Activated CD8-positive, alpha-beta memory T cell treated with anti-CD3 and anti-CD28 coated beads, Interleukin-2, amount 50 U/mL, for 24 hours (primary cell): ENCODE results near the gene PEX19.
A peak's percentile ranks its signal among the peaks of the same experiment; 100 is the strongest.

Experiments used
- DNase-seq: peaks from one replicate; pipeline ENCODE4 v3.0.0-alpha.2; 2020; ENCODE audit errors: extremely low read depth

The PEX19 gene

DNA sequence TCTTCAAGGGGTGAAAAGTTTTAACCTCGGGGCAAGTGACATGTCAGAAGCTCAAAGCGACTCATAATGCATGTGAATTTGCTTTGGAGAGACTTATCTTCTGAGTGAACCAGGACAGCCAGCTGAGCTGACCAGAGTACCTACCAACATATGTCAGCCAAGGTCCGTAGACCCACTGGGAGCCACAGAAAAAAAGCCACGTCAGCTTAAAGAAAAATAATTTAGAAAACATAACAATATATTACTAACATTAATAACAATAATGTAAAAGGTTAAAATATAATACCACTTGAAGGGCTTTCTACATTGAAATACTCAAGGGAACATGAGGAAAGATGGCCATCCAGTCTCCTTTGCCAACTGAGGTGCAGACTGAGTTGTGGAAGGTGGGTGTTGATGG lies 6.9 kb downstream of the PEX19 start:
- DNase-seq, result no peak

DNA sequence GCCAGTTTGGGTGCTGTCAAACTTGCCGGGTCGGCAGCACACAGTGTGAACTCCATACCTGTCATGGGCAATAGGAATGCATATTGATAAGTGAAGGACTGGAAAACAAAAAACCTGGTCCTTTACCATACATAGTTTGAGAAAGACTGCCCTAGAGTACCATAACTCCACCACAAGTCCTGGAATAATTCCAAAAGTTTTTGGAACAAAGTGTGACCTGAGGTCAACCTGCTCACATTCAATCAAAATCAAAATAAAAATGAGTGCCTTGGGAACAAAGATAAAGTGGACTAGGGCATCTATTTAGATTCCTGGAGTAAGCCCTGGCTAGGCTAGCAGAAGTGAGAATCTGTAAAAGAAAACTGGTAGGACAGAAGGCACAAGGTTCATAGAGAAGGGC lies 7.6 kb downstream of the PEX19 start:
- DNase-seq, result no peak

DNA sequence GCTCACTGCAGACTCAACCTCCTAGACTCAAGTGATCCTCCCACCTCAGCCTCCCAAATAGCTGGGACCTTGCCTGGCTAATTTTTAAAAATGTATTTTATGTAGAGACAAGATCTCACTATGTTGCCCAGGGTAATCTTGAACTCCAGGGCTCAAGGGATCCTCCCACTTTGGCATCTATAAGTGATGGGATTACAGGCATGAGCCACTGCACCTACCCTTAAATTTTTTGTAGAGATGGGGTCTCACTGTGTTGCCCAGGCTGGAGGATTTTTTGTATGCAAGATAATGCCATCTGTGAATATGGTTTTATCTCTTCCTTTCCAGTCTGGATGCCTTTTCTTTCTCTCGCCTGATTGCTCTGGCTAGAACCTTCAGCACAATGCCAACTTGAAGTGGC lies 13.9 kb downstream of the PEX19 start:
- no peak for DNase-seq

DNA sequence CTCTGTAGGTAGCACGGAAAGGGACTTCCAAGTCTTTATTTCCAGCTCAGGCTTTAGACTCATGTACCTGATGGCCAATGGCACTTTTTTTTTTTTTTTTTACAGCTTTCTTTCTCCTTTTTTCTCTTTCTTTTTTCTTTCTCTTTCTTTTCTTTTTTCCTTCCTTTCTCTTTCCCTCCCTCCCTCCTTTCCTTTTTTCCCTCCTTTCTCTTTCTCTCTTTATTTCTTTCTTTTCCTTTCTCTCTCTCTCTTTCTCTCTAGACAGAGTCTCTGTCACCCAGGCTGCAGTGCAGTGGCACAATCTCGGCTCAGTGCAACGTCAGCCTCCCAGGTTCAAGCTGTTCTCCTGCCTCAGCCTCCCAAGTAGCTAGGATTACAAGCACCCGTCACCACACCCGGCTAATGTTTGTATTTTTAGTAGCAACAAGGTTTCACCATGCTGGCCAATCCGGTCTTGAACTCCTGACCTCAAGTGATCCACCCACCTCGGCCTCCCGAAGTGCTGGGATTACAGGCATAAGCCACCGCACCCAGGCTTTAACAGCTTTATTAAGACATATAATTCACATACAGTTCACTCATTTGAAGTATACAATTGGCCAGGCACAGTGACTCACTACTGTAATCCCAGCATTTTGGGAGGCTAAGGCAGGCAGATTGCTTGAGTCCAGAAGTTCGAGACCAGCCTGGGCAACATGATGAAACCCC lies 17.5 kb downstream of the PEX19 start:
- DNase-seq, result no peak

DNA sequence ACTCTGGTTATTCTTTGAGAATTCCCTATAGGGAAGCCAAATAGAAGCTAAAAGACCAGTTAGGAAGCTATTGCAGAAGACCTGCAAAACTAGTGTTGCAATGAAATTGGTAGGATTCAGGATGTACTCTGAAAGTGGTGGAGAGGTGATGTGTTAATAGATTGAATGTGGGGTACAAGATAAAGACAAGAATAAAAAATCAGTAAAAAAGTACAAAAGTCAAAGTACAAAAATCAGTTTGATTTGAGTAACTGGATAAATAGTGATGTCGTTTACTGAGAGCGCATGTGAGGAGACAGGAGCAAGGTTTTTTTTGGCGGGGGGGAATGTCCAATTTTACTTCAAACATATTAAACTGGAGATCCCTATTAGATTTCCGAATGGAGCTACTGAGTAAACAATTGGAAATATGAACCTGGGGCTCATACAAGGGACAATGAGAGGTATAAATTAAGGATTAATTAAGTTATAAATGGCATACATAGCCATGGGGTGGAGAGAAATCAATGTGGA lies 20.1 kb downstream of the PEX19 start:
- DNase-seq, result no peak

DNA sequence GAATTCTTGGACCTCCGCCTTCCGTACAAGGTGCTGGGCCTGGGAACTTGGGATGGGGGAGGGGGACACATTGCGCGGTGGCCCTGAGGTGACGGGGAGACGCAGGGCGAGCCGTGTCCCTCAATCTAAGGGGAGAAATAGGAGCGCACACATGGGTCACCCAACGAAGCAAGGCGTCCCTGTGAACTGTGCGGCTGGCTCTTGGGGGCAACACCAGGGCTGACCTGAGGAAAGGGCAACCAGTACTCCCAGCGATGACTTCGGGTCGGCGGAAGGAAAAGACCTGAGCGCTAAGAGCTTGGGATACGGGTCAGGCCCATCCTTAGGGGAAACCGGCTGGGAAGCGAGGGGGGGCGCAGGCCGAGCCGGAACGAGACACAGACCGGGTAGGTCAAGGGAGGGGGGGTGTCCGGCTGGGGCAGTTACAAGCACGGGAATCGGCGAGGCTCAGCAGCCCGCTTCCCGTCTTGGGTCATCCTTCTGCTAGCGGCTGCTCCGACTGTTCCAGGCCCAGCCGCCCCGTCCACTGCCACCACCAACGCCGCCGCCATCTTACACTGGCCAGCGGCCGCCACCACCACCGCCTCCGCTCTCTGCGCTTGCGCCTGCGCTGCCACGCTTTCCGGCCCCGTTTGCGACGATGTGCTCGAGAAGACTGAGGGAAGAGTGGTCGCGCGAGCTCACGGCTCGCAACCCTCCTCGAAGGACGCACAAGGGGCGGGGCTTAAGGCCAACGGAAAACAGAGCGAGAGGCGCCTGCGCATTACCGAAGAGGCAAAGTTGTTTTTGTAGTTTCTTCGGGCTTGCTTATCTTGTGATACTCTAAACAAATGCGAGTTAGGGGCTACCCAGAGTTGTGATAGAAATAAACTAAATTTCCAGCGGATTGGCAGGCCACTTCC lies 22.8 kb downstream of the PEX19 start, which contains the start of gene DCAF8:
TSS of gene DCAF8 (minus strand) at position 657 of the 902 bp plus-strand sequence. CDS start 18,541 bp downstream, outside the sequence.
- peak; percentile 96 for DNase-seq

DNA sequence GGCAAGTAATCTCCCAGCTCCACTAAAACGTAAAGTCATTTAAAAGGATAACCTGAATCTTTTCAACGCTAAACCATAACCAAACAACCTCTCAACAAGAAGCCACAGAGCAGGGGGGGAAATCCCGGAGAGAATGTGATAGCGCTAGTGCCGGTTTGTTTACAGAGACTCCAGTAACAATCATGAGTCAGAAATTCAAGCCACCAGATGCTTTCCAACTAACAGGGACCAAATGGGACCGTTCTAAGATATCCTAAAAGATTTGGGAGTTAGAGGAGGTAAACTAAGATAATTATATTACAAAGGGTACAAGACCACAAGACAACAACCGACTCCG lies 23.4 kb downstream of the PEX19 start:
- DNase-seq, result peak; percentile 52

DNA sequence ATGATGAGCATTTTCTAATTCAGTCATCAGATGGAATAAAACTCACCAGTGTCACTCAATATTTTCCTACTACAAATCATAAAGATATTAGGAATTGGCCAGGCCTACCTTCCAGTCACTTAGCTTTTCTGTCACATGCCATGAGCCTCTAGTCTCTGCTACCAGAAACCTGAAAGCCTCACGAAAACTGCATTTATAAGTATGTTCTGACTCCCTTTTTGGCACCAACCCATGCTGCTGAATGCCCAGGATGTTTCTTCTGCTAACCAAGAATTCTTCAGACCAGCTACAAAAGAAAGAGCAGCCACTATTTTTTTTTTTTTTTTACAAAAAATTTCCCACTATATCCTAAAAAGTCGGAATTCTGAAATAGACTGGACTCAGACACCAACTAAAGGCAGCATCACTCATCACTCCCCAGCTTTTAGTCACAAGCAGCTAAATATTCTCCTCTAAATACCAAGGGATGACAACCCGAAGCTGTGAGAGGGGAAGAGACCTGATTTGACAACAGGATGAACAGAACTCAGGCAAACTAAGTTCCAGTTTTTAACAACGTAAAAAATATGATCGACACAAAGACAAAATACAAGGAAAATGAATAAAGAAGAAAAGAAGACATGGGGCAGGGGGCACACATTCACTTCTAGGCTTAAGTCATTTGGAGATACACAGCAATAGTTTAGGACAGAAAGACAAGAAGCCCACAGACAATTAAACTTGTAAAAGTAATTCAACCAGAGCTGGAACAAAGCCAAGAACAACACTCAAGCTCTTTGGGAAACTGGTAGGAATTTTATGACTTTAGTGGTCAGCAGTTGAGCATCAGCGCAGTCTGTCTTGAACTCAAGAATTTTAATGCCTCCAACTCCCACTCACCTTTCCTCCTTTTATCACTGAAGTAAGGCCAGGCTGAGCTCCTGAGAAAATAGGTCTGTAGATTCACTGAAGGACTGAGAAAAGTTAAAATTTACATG lies 24.2 kb downstream of the PEX19 start:
- no peak for DNase-seq

DNA sequence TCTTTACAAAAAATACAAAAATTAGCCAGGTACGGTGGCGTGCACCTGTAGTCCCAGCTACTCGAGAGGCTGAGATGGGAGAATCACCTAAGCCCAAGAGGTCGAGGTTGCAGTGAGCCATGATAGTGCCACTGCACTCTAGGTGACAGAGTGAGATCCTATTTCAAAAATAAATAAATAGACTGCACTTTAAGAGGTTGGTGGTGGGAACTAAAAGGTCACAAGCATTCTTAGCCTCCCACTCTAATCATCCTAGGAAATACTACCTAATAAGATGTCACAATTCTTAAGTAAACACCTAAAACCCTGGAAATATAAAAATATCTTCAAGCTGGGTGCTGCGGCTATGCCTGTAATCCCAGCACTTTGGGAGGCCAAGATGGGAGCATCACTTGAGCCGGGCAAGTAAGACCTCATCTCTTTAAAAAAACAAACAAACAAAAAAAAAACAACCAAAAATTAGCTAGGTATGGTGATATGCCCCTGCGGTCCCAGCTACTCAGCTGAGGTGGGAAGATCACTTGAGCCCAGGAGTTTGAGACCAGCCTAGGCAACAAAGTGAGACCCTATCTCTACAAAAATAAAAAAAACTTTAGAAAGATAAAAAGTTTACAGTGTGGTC lies 26.6 kb downstream of the PEX19 start:
- DNase-seq, result no peak

DNA sequence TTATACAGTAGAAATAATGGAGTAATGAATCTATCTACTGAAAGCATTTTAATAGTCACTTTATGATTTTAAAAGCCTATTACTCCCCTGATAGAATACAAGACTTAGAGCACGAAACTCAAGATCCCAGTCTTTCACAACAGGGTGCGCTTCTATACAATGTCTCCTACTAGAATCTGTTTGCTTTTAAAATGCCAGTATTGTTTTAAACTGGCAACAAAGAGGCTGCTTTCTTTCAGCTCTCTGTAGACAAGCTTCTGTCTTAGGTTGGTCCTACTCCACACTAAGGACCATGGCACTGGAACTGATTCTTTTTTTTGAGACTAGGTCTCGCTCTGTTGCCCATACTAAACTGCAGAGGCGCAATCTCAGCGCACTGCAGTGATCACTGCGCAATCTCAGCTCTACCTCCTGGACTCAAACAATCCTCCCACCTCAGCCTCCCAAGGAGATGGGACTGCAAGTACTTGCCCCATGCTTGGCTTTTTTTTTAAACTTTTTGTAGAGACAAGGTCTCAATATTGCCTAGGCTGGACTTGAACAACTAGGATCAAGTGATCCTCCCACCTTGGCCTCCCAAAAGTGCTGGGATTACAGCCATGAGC lies 27.4 kb downstream of the PEX19 start:
- no peak for DNase-seq

DNA sequence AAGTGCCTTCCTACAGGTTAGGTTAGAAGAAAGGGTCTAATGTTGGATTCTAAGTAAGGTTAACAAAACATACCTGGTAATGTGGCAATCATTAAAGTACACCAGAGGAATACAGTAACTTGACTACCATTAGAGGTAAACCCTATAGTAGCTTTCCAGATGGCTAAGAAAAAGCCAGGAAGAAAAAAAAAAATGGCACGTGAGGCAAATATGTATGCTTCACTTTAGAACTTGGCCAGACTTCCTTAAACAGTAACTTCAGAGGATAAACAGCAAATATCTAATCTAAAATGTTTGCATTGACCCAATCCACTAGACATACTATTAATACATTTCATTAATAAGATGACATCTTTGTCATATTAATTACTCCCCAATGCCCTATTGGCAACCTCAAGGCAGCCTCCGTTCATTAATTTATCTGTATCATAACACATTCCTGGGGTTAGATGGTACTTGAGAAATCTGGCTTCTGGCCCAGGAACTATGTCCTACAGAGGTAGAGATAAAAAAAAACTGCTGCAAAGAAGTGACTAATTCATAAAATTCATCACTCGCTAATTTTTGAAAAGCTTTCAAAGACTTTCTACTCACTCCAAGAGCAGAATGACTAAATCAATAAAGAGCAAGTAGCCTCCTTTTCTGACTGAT lies 28.4 kb downstream of the PEX19 start:
- no peak for DNase-seq

DNA sequence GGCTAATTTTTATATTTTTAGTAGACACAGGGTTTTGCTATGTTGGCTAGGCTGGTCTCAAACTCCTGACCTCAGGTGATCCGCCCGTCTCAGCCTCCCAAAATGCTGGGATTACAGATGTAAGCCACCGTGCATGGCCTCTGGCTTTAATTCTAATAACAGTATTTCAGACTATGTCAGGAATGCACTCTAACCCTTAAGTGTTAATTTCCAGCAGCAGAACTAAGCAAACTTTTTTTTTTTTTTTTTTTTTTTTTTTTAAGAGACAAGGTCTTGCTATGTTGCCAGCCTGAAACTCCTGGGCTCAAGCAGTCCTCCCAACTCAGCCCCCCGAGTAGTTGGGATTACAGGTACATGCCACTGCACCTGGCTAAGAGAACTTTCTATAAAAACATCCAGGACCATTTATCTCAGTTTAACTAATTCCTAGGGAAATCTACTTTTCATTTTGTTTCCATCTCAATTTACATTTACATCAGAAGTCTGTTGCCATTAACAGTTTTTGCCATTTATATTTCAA lies 29.1 kb downstream of the PEX19 start:
- no peak for DNase-seq

DNA sequence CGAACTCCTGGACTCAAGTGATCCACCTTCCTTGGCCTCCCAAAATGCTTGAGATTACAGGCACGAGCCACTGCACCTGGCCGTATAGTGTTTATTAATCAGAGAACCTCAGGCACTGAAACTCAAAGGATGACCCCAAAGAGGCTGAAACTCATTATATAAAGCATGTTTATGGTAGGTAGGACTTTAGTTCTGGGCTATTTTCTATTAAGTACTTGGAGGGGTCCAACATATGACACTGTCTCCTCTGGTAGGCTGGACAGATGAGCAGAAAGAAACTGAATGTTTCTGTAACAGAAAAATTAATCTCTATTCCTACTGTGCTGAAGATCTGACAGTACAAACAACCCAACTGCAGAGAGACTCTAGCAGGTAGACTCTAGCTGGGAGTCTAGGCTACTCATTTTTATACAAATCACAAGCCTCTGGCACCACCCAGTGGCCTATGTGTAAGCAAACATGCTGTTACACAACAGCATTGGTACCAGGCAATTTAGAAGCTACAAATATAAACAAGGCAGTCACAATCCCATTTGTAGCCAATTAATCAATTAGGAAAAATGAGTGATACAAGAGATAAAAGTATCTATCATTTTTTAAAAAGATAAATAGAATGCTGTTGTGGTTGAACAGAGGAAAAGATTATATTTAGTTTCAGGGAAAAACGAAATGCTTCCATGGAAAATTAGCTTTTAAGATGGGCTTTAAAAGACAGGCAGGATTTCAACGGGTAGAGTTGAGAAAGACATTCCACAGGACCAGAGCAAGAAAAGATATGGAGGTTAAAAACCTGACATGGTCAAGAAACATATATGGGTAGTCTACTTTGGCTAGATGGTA lies 33.0 kb downstream of the PEX19 start:
- no peak for DNase-seq

DNA sequence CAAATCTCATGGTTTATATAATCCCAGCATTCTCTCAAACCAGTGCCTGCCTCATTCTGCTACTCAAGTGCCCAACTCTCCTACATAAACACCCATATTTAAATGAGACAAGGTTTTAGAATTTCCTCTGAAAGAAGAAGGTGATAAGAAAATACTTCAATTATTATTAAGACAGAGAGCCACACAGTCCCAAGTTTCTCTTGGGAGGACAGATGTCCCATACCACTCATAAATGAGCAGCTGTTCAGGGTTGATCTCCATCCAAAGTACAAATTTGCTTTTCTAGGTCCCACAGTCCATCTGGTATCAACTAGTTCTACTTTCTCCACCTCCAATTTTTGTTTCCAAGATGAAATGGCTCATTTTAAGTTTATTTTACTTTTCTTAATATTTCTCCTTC lies 33.9 kb downstream of the PEX19 start:
- DNase-seq, result no peak

DNA sequence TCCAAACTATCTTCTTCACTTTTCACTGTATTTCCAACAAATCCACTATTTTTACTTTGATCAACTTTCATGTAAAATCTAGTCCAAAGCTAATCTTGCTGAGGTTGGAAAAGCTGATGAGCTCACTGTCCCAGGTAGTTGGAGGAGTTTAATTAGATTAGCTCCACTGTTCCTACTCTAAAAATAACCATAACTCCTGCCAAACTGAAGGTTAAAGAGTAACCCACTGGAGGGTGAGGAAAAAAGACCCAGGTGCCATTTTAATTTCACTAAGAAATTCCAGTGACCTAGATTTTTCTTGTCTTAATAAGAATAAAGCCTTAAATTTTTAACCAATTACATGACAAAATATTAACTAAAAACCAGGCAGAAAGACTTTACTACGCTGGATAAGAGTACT lies 37.9 kb downstream of the PEX19 start:
- no peak for DNase-seq

DNA sequence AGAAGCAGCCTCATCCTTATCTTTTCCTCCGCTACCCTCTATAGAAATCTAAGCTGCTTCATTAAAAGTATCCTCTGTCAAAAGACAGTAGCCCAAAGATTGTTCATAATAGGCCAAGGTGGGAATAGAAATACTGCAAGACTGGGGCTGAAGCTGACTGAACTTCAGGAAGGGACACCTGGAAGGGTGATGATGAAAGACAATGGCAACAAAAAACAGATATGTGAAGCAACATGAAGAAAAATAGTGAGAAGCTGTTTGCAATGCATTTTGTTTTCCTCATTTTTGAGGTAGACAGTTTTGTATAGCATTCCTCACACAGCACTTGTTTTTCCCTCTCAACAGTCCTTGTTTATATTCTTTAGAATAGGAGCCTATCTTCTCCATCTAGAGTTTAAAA lies 39.5 kb downstream of the PEX19 start:
- no peak for DNase-seq

DNA sequence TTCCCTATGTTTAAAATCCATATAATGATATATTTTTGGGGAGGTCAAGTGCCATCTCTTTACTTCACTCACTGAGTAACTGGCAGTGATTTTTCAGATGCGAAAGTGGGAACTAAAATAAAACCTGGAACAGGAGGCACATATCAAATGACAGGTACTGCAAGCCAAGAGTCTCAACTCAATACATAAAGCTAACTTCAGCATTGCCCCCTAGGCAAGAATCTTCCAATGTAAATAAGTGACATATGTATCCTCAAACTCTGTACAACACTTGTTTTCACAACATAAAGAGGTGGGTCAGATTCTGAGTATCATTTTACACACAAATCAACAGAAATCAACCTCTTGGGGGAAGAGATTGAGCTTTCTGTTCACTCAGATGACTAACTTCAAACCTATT lies 40.7 kb downstream of the PEX19 start:
- DNase-seq, result no peak

DNA sequence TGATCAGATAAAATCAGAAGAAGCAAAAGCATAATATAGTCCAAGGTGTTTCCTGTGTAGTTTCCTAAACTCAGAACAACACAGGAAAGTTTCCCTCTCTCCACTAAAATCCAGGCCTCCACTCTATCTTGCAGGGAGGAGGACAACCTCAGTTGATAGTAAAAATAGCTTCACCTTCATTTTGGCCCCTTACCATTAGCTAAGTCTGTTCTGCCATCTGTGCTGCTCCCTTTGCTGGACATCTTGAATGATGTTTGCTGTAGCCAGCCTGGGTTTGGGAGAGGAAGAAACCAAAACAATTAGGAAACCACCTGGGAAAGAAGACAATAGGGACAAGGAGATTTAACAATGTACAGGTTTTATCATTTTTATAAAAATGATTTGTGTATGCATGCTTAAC lies 41.2 kb downstream of the PEX19 start:
- DNase-seq, result no peak

DNA sequence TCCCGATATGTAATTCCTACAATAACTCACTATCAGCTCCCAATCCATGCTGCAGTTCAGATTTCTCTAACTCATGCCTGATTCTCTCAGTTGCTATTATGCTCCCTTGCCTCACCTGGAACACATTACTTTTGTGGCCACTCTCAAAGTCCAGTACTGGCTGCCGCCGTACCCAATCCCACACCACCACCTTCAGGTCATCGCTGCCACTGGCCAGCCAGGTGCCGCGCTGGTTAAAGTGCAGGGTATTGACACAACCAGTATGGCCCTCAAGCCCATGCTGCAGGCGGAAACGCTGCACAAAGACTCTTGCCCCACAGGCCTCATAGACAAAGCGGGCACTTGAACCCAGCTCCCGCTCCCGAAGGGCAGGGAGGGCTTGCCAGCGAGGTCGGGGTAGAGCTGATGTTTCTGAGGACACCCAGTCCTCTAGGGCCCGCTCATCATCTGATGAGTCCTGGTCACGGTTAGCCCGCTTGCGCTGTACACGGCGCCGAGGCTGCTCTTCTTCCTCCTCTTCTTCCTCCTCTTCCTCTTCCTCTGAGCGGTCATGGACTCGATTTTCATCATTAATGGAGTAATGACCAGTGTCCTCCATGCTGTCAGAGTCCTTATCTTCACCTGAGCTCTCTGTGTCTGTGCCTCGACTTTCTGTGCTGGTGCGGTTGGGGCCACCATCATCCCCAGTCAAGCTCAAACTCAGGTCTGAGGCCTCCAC lies 45.2 kb downstream of the PEX19 start:
- no peak for DNase-seq
